ENCODE measurements around the gene ATN1.
"Not testable (repeated sequence)": the region's sequence is repeated elsewhere in the genome, so short reads cannot be mapped to it uniquely, and the experiment has no call there.

The ATN1 gene

DNA sequence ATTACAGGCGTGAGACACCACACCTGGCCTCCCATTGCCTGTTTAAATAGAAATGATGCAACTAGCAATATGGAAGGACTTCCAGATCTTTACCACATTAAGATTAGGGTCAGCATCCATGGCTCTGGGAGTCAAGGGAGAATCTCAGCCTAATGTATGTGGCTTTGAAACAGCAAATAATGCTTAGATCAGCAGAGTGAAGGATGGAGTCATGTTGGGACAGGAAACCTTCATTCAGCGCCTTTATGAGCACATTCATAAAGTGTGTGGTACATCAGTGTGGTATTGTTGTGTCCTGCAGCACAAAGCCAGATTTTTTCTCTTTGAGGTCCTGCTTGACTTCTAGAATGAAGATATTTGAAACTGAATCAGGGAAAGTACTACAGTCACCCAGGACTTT is 39.4 kb upstream of the ATN1 start:
- CTCF ChIA-PET = interaction anchor here (1.4 kb wide), 1 partner anchor 15 kb away, joined by 4 read pairs; the partner anchor contains the start of gene SPSB2
- no peak for TF ChIP-seq CTCF (IDR thresholded peaks at IDR 0.05; ENCODE audit: control extremely low read depth, extremely low read depth, low read depth, missing control alignments)
- POLR2A ChIA-PET = interaction anchor here (1.1 to 1.3 kb wide), 2 partner anchors 16 to 21 kb away, joined by 3 read pairs; partner anchors contain the start of genes SPSB2 and TPI1
- no peak for DNase-seq (ENCODE audit: extremely low spot score)

DNA sequence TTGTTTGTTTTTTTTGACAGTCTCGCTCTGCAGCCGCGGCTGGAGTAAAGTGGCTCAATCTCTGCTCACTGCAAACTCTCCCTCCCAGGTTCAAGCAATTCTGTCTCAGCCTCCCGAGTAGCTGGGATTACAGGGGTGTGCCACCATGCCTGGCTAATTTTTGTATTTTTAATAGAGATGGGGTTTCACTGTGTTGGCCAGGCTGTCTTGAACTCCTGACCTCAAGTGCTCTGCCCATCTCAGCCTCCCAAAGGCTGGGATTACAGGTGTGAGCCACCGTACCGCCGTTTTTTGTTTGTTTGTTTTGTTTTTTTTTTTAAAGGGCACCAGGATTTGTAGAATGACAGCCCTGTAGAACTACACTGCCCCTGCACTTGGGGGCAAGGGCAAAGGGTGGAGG is 39.0 kb upstream of the ATN1 start:
- CTCF ChIA-PET = interaction anchor here (1.4 kb wide), 1 partner anchor 16 kb away, joined by 6 read pairs; the partner anchor contains the start of gene SPSB2
- DNase-seq (ENCODE audit: extremely low spot score); POLR2A ChIA-PET: not testable (repeated sequence)

- POLR2A ChIA-PET; DNase-seq (ENCODE audit: extremely low spot score): not testable (repeated sequence)
- CTCF ChIA-PET = interaction anchor here (1.1 to 1.4 kb wide), 2 partner anchors 17 to 20 kb away, joined by 3 to 6 read pairs; partner anchors contain the start of gene SPSB2
Measured at GRCh38 chr12:6889775-6890573, 37.8 kb upstream of the ATN1 start.

- DNase-seq (ENCODE audit: extremely low spot score) = peak; percentile 98
- TF ChIP-seq CTCF (IDR thresholded peaks at IDR 0.05; ENCODE audit: control extremely low read depth, extremely low read depth, low read depth, missing control alignments) = peak; percentile 85
- CTCF ChIA-PET = interaction anchor here (0.6 to 2.9 kb wide), 40 partner anchors 9 to 328 kb away, joined by 3 to 50 read pairs (median 4); partner anchors contain the start of genes C1RL, CDCA3, ENO2 and LRRC23
- POLR2A ChIA-PET = interaction anchor here (0.6 to 1.8 kb wide), 13 partner anchors 11 to 420 kb away, joined by 3 to 21 read pairs (median 5); partner anchors contain the start of genes C12orf57, CDCA3, ENO2 and RNU7-1
Measured at GRCh38 chr12:6890789-6891645, 36.7 kb upstream of the ATN1 start.

DNA sequence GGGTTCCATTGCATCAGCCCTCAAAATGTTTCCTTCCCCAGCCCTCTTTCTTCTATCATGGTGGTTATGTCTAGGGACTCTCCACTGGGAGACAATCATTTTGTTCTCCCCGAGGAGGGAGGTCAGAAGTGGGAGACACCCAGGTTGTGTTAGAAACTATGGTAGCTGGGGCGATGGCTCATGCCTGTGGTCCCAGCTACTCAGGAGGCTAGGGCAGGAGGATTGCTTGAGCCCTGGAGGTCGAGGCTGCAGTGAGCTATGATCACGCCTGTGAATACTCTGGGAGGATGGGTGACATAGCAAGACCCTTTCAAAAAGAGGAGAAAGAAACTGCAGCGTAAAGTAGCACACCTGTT is 36.1 kb upstream of the ATN1 start:
- ChIA-PET POLR2A (interaction anchor here (0.8 to 1.8 kb wide), 12 partner anchors 11 to 421 kb away, joined by 3 to 21 read pairs (median 5); partner anchors contain the start of genes C12orf57, CDCA3, ENO2 and RNU7-1), CTCF (interaction anchor here (1.0 to 2.9 kb wide), 37 partner anchors 8 to 328 kb away, joined by 3 to 50 read pairs (median 4); partner anchors contain the start of genes C1RL, CDCA3, ENO2 and LRRC23)
- no peak for DNase-seq (ENCODE audit: extremely low spot score)
- TF ChIP-seq CTCF (IDR thresholded peaks at IDR 0.05; ENCODE audit: control extremely low read depth, extremely low read depth, low read depth, missing control alignments) = no peak

DNA sequence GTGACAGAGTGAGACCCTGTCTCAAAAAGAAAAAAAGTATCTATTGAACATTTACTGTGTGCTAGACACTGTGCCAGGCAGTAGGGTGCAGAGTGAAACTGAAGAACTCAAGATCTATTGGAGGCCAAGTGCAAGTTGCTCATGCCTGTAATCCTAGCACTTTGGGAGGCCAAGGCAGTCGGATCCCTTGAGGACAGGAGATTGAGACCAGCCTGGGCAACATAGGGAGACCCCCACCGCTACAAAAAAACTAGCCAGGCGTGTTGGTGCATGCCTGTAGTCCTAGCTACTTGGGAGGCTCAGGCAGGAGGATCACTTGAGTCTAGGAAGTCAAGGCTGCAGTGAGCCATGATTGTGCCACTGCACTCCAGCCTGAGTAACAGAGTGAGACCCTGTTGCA is 35.1 kb upstream of the ATN1 start:
- ChIA-PET POLR2A (interaction anchor here (0.6 kb wide), 1 partner anchor 32 kb away, joined by 3 read pairs; no protein-coding TSS in a partner anchor), CTCF (interaction anchor here (1.6 to 2.9 kb wide), 5 partner anchors 10 to 32 kb away, joined by 8 to 50 read pairs (median 23); partner anchors contain the start of genes LRRC23 and SPSB2)
- DNase-seq (ENCODE audit: extremely low spot score) = not testable (repeated sequence)

- CTCF ChIA-PET = interaction anchor here (0.8 to 1.4 kb wide), 4 partner anchors 16 to 64 kb away, joined by 3 to 7 read pairs (median 3); partner anchors contain the start of gene SPSB2
- no peak for TF ChIP-seq CTCF (IDR thresholded peaks at IDR 0.05; ENCODE audit: control extremely low read depth, extremely low read depth, low read depth, missing control alignments)
- POLR2A ChIA-PET = no interaction called here
- DNase-seq (ENCODE audit: extremely low spot score) = no peak
Measured at GRCh38 chr12:6894321-6894720, 33.4 kb upstream of the ATN1 start.

Measured in GM10248 (cell line).